ENCODE results near the gene LRRC10B.

LRRC10B gene

GRCh38 chr11:61514050-61514917, 5.7 kb downstream of the LRRC10B start:
- Histone ChIP-seq H3K4me3 (ENCODE audit: low read length) (no peak overlapping the region), H3K36me3 (ENCODE audit: control insufficient read depth, insufficient read depth, low read length) (no peaks in the 10 kb centered on the region), H3K9me3 (ENCODE audit: control insufficient read depth, low read length) (no peaks in the 10 kb centered on the region), H3K9ac (ENCODE audit: low read length) (no peak overlapping the region), H3K4me1 (ENCODE audit: control insufficient read depth, insufficient read depth, low read length) (peaks cover 7% of the 10 kb centered on the region), H3K27me3 (ENCODE audit: control insufficient read depth, insufficient read depth, low read length) (peaks cover 42% of the 10 kb centered on the region)

- H3K27me3 ChIP-seq (ENCODE audit: control insufficient read depth, insufficient read depth, low read length): peaks cover 28% of the 10 kb centered on the region
- H3K9me3 ChIP-seq (ENCODE audit: control insufficient read depth, low read length): no peaks in the 10 kb centered on the region
- H3K4me3 ChIP-seq (ENCODE audit: low read length): no peak overlapping the region
- no peak overlapping the region for H3K9ac ChIP-seq (ENCODE audit: low read length)
- H3K4me1 ChIP-seq (ENCODE audit: control insufficient read depth, insufficient read depth, low read length): no peaks in the 10 kb centered on the region
- H3K36me3 ChIP-seq (ENCODE audit: control insufficient read depth, insufficient read depth, low read length): no peaks in the 10 kb centered on the region
Observed at GRCh38 chr11:61515686-61516085, 7.1 kb downstream of the LRRC10B start.

- Histone ChIP-seq H3K4me1 (ENCODE audit: control insufficient read depth, insufficient read depth, low read length) (no peaks in the 10 kb centered on the region), H3K36me3 (ENCODE audit: control insufficient read depth, insufficient read depth, low read length) (no peaks in the 10 kb centered on the region), H3K9me3 (ENCODE audit: control insufficient read depth, low read length) (no peaks in the 10 kb centered on the region), H3K4me3 (ENCODE audit: low read length) (no peak overlapping the region), H3K9ac (ENCODE audit: low read length) (no peak overlapping the region), H3K27me3 (ENCODE audit: control insufficient read depth, insufficient read depth, low read length) (peaks cover 23% of the 10 kb centered on the region)
Observed at GRCh38 chr11:61516191-61516590, 7.6 kb downstream of the LRRC10B start.

GRCh38 chr11:61516675-61517572, 8.4 kb downstream of the LRRC10B start:
- no peak overlapping the region for H3K9ac ChIP-seq (ENCODE audit: low read length)
- H3K27me3 ChIP-seq (ENCODE audit: control insufficient read depth, insufficient read depth, low read length): peaks cover 17% of the 10 kb centered on the region
- no peaks in the 10 kb centered on the region for H3K4me1 ChIP-seq (ENCODE audit: control insufficient read depth, insufficient read depth, low read length)

GRCh38 chr11:61518032-61518795, 9.7 kb downstream of the LRRC10B start:
- Histone ChIP-seq H3K9ac (ENCODE audit: low read length) (no peak overlapping the region), H3K36me3 (ENCODE audit: control insufficient read depth, insufficient read depth, low read length) (no peaks in the 10 kb centered on the region)

More at GRCh38 chr11:61516675-61517572, 8.4 kb downstream of the LRRC10B start:
- Histone ChIP-seq H3K9me3 (ENCODE audit: control insufficient read depth, low read length) (no peaks in the 10 kb centered on the region), H3K36me3 (ENCODE audit: control insufficient read depth, insufficient read depth, low read length) (no peaks in the 10 kb centered on the region), H3K4me3 (ENCODE audit: low read length) (no peak overlapping the region)

GRCh38 chr11:61522881-61523280, 14.3 kb downstream of the LRRC10B start:
- Histone ChIP-seq H3K9me3 (ENCODE audit: control insufficient read depth, low read length) (no peaks in the 10 kb centered on the region), H3K4me3 (ENCODE audit: low read length) (no peak overlapping the region), H3K4me1 (ENCODE audit: control insufficient read depth, insufficient read depth, low read length) (peaks cover 6% of the 10 kb centered on the region), H3K27me3 (ENCODE audit: control insufficient read depth, insufficient read depth, low read length) (peaks cover 25% of the 10 kb centered on the region), H3K36me3 (ENCODE audit: control insufficient read depth, insufficient read depth, low read length) (no peaks in the 10 kb centered on the region), H3K9ac (ENCODE audit: low read length) (no peak overlapping the region)

More at GRCh38 chr11:61518032-61518795, 9.7 kb downstream of the LRRC10B start:
- Histone ChIP-seq H3K27me3 (ENCODE audit: control insufficient read depth, insufficient read depth, low read length) (peaks cover 17% of the 10 kb centered on the region), H3K4me1 (ENCODE audit: control insufficient read depth, insufficient read depth, low read length) (no peaks in the 10 kb centered on the region), H3K9me3 (ENCODE audit: control insufficient read depth, low read length) (no peaks in the 10 kb centered on the region), H3K4me3 (ENCODE audit: low read length) (no peak overlapping the region)

GRCh38 chr11:61524446-61524845, 15.9 kb downstream of the LRRC10B start:
- Histone ChIP-seq H3K9ac (ENCODE audit: low read length) (no peak overlapping the region), H3K9me3 (ENCODE audit: control insufficient read depth, low read length) (no peaks in the 10 kb centered on the region), H3K4me1 (ENCODE audit: control insufficient read depth, insufficient read depth, low read length) (peaks cover 6% of the 10 kb centered on the region), H3K27me3 (ENCODE audit: control insufficient read depth, insufficient read depth, low read length) (peaks cover 23% of the 10 kb centered on the region), H3K36me3 (ENCODE audit: control insufficient read depth, insufficient read depth, low read length) (no peaks in the 10 kb centered on the region), H3K4me3 (ENCODE audit: low read length) (no peak overlapping the region)

- peaks cover 23% of the 10 kb centered on the region for H3K27me3 ChIP-seq (ENCODE audit: control insufficient read depth, insufficient read depth, low read length)
- H3K4me3 ChIP-seq (ENCODE audit: low read length): no peak overlapping the region
- H3K9ac ChIP-seq (ENCODE audit: low read length): no peak overlapping the region
- no peaks in the 10 kb centered on the region for H3K36me3 ChIP-seq (ENCODE audit: control insufficient read depth, insufficient read depth, low read length)
- no peaks in the 10 kb centered on the region for H3K9me3 ChIP-seq (ENCODE audit: control insufficient read depth, low read length)
- H3K4me1 ChIP-seq (ENCODE audit: control insufficient read depth, insufficient read depth, low read length): peaks cover 6% of the 10 kb centered on the region
Observed at GRCh38 chr11:61524963-61525587, 16.5 kb downstream of the LRRC10B start.

- Histone ChIP-seq H3K27me3 (ENCODE audit: control insufficient read depth, insufficient read depth, low read length) (peaks cover 26% of the 10 kb centered on the region), H3K4me3 (ENCODE audit: low read length) (no peak overlapping the region), H3K9me3 (ENCODE audit: control insufficient read depth, low read length) (no peaks in the 10 kb centered on the region), H3K4me1 (ENCODE audit: control insufficient read depth, insufficient read depth, low read length) (peaks cover 10% of the 10 kb centered on the region), H3K9ac (ENCODE audit: low read length) (no peak overlapping the region), H3K36me3 (ENCODE audit: control insufficient read depth, insufficient read depth, low read length) (no peaks in the 10 kb centered on the region)
Observed at GRCh38 chr11:61526229-61526628, 17.7 kb downstream of the LRRC10B start.

- H3K9me3 ChIP-seq (ENCODE audit: control insufficient read depth, low read length): no peaks in the 10 kb centered on the region
- no peaks in the 10 kb centered on the region for H3K36me3 ChIP-seq (ENCODE audit: control insufficient read depth, insufficient read depth, low read length)
- H3K9ac ChIP-seq (ENCODE audit: low read length): no peak overlapping the region
- peaks cover 26% of the 10 kb centered on the region for H3K27me3 ChIP-seq (ENCODE audit: control insufficient read depth, insufficient read depth, low read length)
- no peak overlapping the region for H3K4me3 ChIP-seq (ENCODE audit: low read length)
- peaks cover 20% of the 10 kb centered on the region for H3K4me1 ChIP-seq (ENCODE audit: control insufficient read depth, insufficient read depth, low read length)
Observed at GRCh38 chr11:61526956-61527731, 18.6 kb downstream of the LRRC10B start.

GRCh38 chr11:61528114-61528513, 19.6 kb downstream of the LRRC10B start:
- Histone ChIP-seq H3K27me3 (ENCODE audit: control insufficient read depth, insufficient read depth, low read length) (peaks cover 26% of the 10 kb centered on the region), H3K9ac (ENCODE audit: low read length) (no peak overlapping the region)

More at GRCh38 chr11:61528114-61528513, 19.6 kb downstream of the LRRC10B start:
- H3K4me1 ChIP-seq (ENCODE audit: control insufficient read depth, insufficient read depth, low read length): peaks cover 29% of the 10 kb centered on the region
- H3K36me3 ChIP-seq (ENCODE audit: control insufficient read depth, insufficient read depth, low read length): no peaks in the 10 kb centered on the region
- H3K4me3 ChIP-seq (ENCODE audit: low read length): no peak overlapping the region
- H3K9me3 ChIP-seq (ENCODE audit: control insufficient read depth, low read length): no peaks in the 10 kb centered on the region
